HG02798 (cell line): Measurements from ENCODE around the gene NR2E1.

Experiments
- ATAC-seq: cut with Tn5 transposase; IDR thresholded peaks from one replicate; pipeline ENCODE4 v1.9.1; 2021; ENCODE audit warnings: mild to moderate bottlenecking; ENCODE audit not compliant: unreplicated experiment, poor library complexity

NR2E1 gene

DNA sequence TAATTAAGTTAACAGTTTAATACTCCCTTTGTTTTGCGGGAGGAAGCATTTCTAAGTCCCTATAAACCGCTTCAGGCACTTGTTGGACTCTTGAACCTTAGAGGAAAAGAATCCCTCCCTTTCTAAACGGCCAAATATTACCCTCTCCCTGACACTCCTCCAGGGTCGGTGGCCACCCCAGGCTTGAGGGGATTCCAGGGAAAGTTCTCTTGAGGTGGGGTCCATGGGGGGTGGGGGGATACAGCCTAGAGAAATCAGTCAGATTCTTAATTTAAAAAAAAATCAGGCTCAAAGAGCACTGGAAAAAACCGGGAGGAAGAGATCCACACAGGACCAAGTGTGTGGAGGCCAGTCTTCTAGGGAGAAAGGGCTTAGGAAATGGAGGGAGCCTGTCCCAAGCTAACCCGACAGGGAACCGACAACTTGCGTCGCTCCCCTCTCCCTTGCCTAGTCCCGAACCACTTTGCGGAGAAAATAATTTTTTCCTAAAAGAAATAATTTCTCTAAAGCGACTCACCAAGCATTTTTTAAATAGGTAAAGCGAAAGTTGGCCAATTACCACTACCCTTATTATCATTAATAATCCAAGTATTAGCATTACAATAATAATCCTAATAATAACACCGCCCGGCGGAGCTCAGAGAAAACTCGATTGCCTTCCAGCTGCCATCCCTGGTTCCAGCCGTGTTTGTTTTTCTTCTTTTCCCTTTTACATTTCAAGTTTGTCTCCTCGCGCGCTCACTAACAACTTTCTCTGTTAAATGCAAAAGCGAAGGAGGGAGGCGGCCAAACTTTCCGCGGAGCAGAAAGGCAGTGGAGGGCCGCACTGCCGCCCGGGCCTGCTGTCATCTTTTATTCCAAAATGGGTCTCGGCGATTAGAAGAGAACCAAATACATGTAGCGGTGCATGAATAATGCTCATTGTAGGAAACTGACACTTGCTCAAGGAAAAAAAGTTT is 4.8 kb downstream of the NR2E1 start:
- no peak for ATAC-seq

DNA sequence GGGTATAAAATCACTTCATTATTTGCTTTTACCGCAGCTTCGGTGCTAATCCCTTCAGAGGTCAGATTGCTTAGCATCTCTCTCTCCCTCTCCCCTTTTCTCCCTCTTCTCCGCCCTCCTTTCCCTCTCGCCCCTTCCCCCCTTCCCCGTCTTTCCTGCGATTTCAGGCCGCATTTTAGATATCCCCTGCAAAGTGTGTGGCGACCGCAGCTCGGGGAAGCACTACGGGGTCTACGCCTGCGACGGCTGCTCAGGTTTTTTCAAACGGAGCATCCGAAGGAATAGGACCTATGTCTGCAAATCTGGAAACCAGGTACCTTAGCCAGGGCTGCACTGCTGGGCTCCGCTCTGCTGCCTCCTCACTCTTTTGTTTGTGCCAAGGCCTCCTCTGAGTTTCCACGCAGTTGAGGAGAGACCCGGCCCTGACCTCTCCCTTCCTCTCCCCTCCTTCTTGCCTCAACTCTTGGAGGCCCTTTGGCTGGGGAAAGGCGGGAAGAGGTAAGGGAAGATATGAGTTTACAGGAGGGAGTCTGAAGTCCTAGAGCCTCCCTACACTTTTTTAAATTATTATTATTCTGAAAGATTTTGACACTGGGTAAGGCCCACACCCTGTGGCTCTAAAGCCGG is 5.6 kb downstream of the NR2E1 start:
- ATAC-seq: no peak

DNA sequence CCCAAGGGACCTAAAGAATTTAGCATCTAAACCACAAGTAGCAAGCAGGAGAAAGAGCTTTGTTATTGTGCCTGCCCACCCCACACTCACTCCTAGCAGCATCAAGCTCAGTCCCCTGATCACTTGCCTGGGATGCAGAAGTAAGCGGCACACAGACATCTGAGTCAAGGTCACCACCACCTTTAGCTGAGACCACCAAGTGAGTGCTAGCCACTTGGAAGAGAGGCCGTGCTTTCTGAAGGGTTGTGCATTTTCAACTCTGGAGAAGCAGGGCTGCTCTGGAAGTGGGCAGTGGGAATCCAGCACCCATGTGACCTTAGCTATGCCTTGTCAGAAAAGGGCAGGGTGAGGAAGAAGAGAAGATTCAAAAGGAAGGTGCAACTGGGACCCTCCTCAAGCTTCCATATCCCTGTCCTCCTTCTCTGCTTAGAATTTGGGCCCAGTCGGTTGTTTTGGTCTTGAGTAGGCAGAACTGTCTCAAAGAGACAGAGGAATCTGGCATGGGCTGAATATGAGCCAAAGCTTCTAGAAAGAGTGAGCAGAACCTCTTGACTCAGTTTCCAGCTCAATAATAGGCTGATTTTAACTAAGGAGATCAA is 6.2 kb downstream of the NR2E1 start:
- no peak for ATAC-seq

DNA sequence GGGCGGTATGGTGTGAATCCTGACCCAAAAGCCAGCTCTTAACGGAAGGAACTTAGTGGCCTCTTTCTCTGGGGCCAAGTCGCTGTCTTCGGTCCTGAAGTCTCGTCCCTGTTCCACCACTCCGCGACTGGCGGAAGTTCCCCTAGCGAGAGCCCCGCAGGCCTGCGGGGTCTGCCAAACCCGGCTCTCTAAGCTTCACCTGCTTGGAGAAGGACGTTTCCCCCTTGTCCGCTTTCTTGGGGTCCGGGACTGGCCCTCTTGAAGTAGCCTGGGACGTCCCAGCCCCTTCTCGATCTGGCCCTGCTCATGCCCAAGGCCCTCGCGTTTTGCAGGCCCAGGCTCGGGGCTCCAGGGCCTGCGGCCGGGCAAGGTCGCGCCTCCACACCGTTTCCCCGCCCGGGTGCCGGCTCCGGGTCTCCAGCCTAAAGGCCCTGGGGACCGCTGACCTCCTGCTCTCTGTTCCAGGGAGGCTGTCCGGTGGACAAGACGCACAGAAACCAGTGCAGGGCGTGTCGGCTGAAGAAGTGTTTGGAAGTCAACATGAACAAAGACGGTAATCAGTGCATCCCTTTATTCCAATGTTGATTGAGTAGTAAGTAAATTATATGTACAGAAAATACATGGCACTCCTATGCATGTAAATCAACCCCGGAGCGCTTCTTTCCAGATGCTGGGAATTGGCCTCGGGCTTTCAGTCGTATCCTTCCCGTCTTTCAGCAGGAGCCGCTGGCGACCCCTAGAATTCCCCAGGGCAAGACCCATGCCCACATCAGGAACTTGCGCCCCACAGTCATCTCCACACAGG is 8.8 kb downstream of the NR2E1 start:
- ATAC-seq: no peak

DNA sequence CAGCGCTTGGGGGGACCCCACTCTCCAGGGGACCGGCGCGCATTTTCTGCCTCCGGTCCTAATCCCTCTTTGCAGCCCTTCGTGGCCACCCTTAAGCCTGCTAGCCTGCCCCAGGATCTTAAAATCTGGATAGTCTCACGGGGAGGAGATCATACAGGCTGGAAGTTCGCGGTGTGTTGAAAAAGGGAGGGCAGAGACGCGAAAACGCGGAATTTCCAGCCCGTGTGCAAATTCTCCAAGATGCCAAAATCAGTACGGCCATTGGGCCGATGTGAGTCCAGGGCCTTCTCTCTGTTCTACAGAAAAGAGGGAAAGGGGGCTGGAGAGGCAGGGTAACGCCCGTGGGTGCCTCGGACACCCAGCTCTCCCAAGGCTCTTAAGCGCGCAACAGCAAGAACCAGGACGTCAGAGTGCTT is 9.4 kb downstream of the NR2E1 start:
- ATAC-seq: no peak

DNA sequence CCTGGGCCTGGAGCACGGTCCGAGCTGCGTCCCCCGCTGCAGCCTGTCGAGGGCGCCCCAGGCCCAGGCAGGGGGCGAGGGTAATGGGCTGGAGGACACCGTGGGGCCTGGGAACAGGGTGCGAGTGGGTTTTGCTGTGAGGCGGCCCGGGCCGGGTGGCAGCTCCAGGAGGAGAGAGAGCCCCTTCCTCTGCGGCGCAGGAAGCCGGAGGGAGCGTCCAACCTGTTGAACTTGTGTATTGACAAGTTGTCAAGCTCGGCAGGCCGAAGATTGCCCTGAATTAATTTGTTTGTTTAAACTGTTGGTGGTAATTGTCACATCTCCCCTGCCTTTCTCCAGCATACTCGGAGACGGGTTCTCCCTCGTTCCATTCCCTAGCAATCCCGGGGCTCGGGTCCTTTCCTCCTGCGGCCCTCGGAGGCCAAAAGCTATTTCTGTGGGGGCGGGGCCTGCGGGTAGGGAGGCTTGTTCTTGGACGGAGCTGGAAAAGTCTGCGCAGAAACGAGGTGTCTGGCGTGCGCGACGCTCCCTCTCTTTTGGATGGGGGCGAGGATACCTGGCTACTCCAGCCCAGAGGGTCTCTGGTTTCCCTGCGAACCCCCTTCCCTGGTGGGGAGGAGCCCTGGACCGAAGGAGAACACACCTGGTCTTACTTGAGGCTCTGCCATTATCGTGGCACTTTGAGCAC is 9.9 kb downstream of the NR2E1 start:
- ATAC-seq: no peak

DNA sequence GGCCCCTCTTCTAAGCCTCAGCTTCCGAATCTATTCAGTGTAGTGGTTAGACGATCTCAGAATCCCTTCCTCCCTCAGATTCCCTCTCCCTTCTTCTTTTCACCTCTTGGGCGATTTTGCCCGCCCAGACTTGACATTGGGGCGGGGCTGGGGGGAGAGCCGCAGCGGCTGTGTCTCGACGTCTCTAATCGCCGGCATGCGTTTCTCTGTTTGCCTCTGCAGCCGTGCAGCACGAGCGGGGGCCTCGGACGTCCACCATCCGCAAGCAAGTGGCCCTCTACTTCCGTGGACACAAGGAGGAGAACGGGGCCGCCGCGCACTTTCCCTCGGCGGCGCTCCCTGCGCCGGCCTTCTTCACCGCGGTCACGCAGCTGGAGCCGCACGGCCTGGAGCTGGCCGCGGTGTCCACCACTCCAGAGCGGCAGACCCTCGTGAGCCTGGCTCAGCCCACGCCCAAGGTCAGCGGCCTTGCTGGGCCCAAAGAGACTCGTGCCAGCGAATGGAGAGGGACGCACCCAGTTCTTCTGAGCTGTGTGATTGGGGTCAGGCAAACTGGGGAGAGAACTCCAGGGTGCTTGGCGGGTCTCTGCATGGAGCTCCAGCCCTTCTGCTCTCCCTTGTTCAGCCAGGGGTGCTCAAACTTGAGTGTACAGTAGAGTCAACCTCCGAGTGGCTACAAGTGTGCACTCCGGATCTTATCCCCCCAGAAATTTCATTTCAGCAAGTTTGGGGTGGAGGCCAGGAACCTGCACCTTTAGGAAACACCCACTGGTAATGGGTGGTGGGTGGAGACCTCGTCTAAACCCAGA is 10.7 kb downstream of the NR2E1 start:
- ATAC-seq: no peak

DNA sequence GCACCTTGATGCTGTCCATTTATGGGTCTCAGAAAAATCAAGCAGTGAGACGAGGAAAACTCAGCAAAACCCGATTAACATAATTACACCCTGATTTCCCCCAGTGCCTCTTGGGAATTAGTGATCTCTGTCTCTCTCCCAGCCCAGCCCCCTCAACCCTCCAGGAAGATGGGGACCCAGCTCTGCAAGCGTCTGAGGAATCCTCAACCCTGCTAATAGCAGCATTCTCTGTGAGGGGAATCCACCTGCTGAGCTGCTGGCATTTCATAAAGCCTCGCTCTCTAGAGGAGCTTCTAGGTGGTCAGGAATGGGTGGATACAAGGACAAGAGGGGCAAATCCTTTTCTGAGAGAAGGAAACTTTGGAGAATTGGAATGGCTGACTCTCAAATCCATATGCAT is 13.9 kb downstream of the NR2E1 start:
- ATAC-seq: no peak

DNA sequence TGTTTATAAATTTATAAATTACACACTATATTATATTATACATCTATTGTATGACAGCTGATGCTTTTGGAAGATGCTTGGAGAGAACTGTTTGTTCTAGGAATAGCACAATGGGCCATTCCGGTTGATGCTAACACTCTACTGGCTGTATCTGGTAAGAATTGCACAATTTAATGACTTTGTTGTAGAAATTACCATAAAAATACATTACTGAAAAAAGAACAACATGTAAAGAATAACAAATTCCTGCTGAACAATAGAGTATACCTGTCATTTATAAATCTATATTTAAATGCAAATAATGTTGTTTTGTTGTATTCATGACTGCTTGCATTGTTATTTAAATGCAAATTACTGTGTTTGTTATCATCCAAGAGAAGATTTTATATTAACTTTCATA is 14.4 kb downstream of the NR2E1 start:
- ATAC-seq: no peak

DNA sequence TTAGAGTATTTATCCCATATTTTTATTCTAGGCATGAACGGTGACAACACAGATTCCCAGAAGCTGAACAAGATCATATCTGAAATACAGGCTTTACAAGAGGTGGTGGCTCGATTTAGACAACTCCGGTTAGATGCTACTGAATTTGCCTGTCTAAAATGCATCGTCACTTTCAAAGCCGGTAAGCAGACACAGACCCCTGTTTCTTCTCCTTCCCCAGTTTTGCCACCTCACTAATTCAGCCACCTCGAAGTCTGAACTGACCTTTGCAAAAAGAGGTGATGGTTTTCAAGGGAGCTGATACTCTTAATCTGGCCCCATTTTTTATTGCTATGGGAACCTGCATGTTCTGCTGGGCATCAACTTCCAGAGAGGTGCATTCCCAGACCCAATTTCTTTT is 15.0 kb downstream of the NR2E1 start:
- ATAC-seq: no peak

DNA sequence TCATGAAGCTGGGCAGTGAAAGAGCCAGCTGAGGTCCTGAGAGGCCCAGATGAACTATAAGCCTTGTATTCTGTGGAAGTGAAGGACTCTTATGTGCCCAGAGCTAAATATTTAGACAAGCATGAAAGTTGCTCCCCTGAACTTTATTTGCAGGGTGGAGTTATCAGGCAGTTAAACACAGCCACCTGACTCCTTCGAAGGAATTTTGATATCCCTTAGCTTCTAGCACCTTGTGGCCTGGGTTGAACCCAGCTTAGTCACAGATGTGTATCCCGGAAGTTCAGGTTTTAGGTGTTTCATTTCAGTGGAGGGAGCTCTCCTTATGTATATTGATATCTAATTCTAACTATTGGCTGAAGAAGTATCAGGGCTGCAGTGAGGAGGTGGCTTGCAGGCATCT is 20.4 kb downstream of the NR2E1 start:
- ATAC-seq: no peak

DNA sequence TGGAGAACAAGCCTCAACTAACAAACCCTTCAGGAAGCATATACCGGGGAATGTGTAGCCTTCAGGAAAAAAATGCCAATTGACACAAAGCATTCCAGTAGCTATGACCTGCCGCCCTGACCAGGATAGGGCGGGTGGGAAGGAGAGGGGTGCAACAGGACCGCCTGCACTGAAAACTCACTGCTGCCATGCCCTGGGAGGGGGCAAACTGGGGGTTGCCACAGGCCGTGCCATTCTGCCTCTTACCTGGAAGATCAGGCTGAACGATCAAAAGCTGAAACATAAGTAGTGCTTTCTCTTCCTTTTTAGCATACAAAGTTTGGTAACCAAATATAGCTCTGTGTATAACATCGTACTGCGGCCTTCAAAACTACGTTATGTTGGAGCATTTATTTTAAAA is 21.7 kb downstream of the NR2E1 start:
- no peak for ATAC-seq

DNA sequence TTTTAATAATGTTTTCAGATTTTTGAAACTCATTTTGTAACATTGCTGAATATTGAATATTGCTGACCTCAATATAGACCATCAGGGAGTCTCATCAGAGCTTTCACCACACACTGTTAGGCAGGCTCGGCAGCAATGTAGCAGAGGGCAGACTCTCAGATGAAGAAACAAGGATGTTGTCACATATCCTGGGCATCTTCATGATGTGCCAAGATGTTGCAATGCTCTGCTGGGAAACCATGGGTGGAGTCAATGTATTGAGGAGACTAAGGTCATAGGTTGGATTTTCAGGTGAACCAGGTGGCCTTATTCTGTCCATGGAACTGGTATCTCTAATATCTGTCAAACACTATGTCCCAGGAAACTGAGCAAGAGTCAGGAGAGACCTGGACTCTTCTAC is 27.3 kb downstream of the NR2E1 start:
- ATAC-seq: no peak

DNA sequence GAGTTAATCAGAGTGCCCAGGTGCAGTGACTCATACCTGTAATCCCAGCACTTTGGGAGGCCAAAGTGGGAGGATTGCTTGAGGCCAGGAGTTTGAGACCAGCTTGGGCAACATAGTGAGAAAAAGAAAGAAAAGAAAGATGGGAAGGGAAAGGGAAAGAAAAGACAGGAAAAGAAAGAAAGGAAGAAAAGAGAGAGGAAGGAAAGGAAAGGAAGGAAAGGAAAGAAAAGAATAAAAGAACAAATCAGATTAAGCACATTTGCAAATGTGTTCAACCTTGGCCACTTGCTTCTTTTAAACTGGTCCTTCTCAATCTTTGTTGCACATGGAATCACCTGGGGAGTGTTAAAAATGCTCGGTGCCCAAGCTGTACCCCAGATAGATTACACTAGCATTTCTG is 28.0 kb downstream of the NR2E1 start:
- no peak for ATAC-seq

DNA sequence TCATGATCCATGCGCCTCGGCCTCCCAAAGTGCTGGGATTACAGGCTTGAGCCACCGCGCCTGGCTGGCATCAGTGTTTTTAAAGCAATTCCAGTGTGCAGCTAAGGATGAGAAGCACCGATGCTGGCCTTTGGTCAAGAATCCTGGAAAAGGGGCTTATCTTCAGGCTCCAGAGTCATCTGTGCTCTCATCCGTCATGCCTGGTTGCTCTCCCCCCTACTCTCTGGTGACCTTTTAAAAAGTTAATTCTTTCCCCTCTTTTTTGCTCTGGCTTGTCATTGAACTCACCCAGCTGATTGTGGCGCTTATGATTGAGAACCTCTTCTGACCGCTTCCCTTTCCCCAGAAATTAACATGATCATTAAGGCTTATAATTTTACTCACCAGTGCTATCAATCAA is 28.7 kb downstream of the NR2E1 start:
- ATAC-seq: no peak

DNA sequence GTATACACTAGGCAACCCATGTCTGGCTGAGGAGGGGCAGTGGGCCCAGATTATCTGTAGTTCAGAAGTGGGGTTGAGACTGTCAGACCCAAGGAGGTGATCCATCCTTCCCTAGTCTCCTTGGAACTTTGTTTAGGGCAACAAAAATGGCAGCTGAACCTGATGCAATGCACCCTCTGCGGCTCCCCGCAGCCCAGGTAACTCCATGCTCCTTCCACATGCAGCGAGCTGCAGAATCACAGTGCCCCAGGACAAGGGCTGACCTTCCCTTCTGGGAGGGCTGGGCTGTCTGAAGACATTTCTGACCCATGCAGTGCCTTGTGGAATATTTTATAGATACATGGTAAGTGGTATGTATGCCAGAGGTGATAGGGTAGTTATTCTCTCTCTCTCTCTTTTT is 29.4 kb downstream of the NR2E1 start:
- ATAC-seq: no peak

DNA sequence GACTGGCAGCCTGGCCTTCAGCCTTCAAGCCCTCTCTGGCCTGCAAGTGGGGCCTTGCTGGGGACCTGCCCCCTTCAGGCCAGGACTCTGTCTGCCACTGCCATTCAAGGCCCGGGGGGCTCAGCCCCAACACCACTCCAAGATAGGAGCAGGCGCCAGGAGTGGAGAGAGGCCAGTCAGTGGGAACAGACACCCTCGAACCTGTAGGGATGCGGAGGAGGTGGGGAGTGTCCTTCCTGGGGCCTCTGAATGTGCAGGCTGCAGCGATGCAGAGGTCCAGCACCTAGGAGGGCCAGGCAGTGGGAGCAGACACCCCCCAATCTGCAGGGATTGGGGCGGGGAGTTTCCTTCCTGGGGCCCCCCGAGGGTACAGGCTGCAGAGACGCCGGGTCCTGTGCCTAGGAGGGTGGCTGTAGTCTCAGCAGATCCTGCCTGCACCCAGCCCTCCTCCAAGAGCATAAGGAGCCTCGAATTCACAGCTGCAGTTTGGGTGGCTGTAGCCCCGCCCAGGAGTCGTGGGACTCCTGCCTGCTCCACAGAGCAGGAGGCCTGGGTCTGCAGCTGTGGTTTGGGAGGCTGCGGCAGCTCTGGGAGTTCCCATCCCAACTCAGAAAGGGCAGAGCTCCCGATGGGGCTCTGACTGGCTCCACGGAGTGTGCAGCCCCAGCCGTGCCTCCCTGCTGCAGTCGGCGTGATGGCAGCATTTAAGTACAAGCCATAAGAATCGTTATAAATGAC is 33.1 kb downstream of the NR2E1 start:
- no peak for ATAC-seq

DNA sequence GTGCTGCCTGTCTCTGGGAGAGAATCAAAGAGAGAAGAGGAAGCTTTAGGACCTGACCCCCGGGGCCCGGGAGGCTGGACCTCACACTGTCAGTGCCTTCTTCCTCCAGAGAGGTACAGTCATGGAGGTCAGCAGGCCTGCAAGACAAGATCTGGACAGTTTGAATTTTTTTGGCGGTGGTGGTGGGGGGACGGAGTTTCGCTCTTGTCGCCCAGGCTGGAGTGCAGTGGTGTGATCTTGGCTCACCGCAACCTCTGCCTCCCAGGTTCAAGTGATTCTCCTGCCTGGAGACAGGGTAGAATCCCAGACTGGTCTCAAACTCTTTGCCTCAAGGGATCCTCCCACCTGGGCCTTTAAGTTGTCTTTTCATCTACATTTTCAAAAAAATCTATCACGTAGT is 34.4 kb downstream of the NR2E1 start:
- no peak for ATAC-seq

DNA sequence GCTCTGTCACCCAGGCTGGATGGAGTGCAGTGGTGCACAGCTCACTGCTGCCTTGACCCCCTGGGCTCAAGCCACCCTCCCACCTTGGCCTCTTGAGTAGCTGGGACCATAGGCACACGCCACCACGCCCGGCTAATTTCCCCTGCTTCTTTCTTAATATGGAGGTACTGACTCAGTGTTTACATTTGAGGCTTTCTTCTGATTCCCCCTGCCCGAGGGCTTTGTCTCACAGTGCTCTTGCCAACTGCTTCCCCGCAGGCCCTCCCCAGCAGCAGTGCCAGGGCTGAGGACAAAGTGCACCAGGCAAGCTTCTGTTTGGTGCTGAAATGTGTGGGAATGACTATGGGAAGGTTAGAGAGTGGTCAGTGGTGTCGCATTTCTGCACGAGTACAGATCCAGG is 34.8 kb downstream of the NR2E1 start:
- no peak for ATAC-seq
